HUDEP-2 (cell line): Measurements from ENCODE around the gene GDF9.

Experiments
- DNase-seq, 76 experiments: peaks; one replicate each; lab custom pipeline; 2025; ENCODE audit not compliant: unreplicated experiment in 76 of 76; lab: John Stamatoyannopoulos, UW

GDF9 gene

DNA sequence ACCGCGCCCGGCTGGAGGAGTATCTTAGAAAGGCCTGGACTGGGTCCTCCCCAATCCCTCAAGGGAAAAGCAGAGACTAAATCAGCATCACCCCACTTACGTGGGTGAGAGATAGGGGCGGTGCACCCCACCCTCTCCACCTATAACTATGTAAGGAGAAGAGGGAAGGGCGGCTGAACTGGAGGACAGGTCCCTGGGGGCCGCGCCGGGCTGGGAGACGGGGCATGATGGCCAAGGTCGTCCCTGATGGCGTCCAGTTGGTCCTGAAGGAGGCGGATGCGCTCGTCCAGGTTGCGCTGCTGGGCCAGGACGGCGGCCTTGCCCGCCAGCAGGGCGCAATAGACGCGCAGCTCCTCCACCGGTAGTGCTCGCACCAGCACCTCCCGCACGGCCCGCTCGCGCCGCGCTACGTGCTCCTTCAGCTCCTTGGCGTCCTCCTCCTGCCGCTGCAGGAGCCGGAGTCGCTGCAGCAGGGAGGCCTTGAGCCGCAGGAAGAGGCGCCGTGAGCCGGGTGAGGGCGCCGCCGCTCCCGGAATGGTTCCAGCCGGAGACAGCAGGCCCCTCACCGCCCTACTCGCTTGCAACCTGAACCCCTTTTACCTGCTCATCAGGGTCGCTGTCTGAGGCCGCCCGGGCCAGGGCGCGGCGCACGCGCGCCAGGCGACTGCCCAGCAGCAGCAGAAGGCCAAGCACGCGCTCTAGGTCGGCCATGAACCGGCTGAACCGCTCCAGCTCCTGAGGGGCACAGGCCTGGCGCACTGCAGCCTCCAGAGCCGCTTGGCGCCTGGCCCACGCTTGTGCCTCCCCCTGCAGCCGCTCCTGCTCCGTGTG lies 43.4 kb downstream of the GDF9 start:
- DNase-seq: peak in 9 of 76 experiments; percentile 6 to 39 (median 28)

GRCh38 chr5:132821791-132822190 lies 44.5 kb downstream of the GDF9 start:
- DNase-seq: no peak

DNA sequence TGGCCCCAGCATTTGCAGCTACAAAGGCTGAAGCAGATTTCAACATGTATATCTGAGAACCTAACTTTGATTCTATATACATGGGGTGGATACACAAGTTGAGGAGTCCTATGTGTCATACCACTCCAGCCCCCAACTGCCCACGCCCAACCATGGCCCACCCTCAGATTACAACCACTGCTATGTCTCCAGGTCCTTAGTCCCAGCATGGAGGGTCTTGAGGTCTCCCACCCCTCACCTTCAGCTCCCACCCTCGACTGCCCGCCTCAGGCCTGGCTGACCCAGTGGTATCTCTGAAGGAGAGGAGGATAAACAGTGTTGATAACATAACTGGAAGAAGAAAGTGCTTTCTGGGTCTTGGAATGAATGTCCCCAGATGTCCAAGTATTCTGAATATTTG lies 44.9 kb downstream of the GDF9 start:
- DNase-seq: no peak

DNA sequence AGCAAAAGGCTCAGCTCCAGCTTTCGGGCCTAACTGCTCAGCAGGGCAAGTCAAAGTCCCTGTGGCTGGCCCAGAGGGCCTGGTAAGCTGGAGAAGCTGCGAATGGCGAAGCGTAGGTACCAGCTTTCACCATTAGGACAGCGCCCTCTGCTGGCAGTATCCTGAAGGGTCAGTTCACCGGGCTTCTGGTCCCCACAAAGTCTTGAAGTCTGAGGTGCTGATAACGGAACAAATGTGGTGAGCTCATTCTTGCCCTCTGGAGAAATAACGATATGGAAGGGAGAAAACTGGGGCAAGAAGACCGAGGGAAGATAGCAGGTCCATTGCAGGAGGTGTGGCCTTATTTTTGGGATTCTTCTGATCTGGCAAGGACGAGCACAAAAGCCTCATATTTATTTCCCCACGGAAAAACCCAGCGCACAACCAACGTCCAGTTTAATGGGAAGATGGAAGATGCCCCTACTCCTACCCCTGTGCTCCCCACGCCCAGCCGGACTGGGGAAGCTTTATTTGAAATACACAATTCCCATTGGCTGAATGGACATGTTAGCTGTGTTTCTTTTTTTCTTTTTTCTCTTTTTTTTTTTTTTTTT lies 46.0 kb downstream of the GDF9 start:
- DNase-seq: peak in 74 of 76 experiments; percentile 28 to 93 (median 84)

DNA sequence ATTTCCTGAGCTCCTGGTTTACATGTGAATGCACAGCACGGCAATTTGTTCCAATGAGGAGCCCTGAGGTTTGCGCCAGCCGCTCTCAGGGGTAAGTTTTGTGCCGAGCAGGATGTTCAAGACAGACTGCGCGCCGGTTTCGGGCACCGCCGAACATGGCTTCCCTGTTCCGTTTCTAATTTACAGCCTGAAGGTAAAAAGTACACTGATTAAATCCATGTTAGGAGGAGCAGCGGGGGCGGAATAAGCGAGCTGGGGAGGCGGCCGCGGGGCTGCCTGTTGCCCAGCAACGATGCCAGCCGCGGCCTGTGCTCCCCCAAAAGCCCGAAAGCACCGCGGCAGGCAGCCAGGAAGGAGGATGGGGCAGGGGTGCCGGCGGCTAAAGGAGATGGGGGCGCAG lies 46.8 kb downstream of the GDF9 start:
- no peak for DNase-seq

- DNase-seq: no peak
Observed at GRCh38 chr5:132817011-132817410, 49.3 kb downstream of the GDF9 start.

GRCh38 chr5:132816554-132816953 lies 49.7 kb downstream of the GDF9 start:
- no peak for DNase-seq

GRCh38 chr5:132816083-132816482 lies 50.2 kb downstream of the GDF9 start:
- DNase-seq: no peak

GRCh38 chr5:132815454-132815853 lies 50.8 kb downstream of the GDF9 start:
- no peak for DNase-seq

DNA sequence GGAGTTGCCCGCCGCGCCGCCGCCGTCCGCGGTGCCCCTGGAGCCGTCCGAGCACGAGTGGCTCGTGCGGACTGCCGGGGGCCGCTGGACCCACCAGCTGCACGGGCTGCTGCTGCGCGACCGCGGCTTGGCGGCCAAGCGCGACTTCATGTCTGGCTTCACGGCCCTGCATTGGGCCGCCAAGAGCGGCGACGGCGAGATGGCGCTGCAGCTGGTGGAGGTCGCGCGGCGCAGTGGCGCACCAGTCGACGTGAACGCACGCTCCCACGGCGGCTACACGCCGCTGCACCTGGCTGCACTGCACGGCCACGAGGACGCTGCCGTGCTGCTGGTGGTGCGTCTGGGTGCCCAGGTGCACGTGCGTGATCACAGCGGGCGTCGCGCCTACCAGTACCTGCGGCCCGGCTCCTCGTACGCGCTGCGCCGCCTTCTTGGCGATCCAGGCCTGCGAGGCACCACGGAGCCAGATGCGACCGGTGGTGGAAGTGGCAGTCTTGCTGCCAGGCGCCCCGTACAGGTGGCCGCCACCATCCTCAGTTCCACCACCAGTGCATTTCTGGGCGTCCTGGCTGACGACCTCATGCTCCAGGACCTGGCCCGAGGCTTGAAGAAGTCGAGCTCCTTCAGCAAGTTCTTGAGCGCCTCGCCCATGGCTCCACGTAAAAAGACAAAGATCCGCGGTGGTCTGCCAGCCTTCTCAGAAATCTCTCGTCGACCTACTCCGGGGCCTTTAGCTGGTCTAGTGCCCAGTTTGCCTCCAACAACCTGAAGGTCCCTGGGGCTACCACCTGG lies 51.6 kb downstream of the GDF9 start:
- no peak for DNase-seq

DNA sequence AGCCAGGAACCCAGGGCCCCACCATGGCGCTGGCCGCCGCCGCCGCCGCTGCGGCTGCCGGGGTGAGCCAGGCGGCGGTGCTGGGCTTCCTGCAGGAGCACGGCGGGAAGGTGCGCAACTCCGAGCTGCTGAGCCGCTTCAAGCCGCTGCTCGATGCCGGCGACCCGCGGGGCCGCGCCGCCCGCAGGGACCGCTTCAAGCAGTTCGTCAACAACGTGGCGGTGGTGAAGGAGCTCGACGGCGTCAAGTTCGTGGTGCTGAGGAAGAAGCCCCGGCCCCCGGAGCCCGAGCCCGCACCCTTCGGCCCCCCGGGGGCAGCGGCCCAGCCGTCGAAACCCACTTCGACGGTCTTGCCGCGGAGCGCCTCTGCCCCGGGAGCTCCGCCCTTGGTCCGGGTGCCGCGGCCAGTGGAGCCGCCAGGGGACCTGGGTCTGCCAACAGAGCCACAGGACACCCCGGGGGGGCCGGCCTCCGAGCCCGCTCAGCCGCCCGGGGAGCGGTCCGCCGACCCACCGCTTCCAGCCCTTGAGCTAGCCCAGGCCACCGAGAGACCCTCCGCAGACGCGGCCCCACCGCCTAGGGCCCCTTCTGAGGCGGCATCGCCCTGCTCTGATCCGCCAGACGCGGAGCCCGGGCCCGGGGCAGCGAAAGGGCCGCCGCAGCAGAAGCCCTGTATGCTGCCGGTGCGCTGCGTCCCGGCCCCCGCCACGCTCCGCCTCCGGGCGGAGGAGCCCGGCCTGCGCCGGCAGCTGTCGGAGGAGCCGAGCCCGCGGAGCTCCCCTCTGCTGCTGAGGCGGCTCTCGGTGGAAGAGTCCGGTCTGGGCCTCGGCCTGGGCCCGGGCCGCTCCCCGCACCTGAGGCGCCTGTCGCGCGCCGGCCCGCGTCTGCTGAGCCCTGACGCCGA lies 52.4 kb downstream of the GDF9 start:
- DNase-seq: peak in 4 of 76 experiments; percentile 3 to 13 (median 7)

DNA sequence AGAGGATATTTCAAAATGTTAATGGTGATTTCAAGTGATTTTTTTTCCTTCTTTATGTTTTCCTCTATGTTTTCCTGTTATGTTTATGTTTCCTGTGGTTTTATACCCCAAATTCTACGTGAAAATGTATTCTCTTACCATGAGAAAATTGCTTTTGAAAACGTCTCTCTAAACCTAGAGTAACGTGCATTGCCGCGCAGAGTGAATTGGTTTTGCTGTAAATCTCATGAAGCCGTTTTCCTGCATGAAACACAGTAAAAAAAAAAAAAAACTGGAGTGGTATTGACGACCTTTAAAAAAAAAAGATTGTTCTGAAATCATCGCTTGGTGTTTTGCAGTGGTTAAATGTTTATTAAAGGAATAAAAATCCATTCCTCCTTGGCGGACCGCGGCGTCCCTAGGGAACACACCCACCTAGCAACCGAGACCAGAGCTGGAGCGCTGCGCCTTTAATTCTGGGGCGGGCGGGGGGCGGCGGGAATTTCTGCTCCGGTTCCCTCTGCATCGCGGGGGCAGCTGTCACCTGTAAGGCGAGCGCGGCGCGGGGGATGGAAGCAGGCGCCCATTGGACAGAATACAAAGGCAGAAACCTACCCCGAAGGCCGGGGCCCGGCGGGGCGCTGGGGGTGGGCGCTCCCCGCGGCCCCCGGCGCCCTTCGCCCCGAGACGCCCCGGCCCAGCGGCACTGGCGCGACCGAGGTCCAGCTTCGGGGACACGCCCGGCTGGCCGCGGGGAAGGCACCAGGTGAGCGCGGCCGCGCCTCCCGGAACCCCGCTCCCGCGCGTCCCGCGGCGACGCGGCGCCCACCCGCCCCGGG lies 53.3 kb downstream of the GDF9 start, which contains the start of gene SOWAHA:
Gene SOWAHA, plus strand, starts transcription at position 522 of the 818 bp plus-strand sequence. CDS start 320 bp downstream, outside the sequence.
- DNase-seq: no peak

DNA sequence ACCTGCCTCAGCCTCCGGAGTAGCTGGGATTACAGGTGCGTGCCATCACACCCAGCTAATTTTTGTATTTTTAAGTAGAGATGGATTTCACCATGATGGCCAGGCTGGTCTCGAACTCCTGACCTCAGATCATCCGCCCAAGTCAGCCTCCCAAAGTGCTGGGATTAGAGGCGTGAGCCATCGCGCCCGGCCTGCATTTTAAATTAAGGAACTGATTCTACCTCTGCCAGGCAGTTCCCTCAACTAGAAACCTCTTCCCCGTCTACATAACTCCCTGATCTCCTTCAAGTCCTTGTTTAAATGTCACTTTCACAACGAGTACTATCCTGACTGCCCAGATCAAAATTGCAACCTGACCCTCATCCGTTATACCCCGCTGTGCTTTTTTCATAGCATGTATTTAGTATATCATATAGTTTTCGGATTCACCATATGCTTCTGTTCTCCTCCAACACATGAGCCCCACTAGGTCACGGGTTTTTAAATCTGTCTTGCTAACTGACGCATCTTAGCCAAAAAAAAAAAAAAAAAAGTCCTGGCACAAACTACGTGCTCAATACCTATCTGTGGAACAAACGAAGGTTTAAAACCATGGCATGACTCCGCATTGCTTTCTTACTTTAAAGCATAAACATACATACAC lies 54.0 kb downstream of the GDF9 start:
- DNase-seq: no peak
